GM12878 (cell line): ENCODE results near the gene LHFPL5. TPM values are rescaled to one million over a fixed set of nuclear protein-coding genes. Genes with fewer than 3 reads are reported as not detected.

Experiments
- ATAC-seq: fragments of 200-7000 bp; cut with Tn5 transposase; 3 replicates; pipeline ENCODE4 v1.9.1; 2020; ENCODE audit warnings: mild to moderate bottlenecking, moderate library complexity
- Bru-seq: library from RNA; stranded (reverse); fragments of 400-500 nt; gene quantifications from one replicate; lab custom pipeline; 2021; lab: Mats Ljungman, UMichigan
- BruChase-seq, 2 experiments: library from RNA; stranded (reverse); fragments of 400-500 nt; gene quantifications; one replicate each; lab custom pipeline; 2021; lab: Mats Ljungman, UMichigan
- BruUV-seq: library from RNA; stranded (reverse); fragments of 400-500 nt; replicated peaks from 2 replicates; lab custom pipeline; 2021; lab: Mats Ljungman, UMichigan
- CTCF ChIA-PET: fragments of 300-600 bp; sonication (Branson Sonifier 250); formaldehyde crosslinking; extraction: SDS; loops from one replicate; lab custom pipeline; 2021; ENCODE audit warnings: inconsistent platforms; lab: Yijun Ruan, JAX
- POLR2A ChIA-PET: fragments of 350-600 bp; formaldehyde crosslinking; extraction: SDS; loops from one replicate; lab custom pipeline; 2021; ENCODE audit warnings: inconsistent platforms; lab: Charles Lee
- RAD21 ChIA-PET: fragments of 300-600 bp; sonication (Branson Sonifier 250); formaldehyde crosslinking; loops from one replicate; lab custom pipeline; 2023; ENCODE audit warnings: antibody characterized with exemption; ENCODE audit not compliant: unreplicated experiment; lab: Charles Lee
- SMC1A ChIA-PET: fragments of 300-600 bp; sonication (Branson Sonifier 250); formaldehyde crosslinking; loops from one replicate; lab custom pipeline; 2023; ENCODE audit not compliant: unreplicated experiment, uncharacterized antibody; lab: Charles Lee
- DNase-seq: peaks from one replicate; pipeline ENCODE4 v3.0.0-alpha.2; 2011; ENCODE audit warnings: low read depth, low spot score
- FAIRE-seq: peaks from 3 replicates; lab custom pipeline; 2011; peaks lifted over from hg19 to GRCh38; lab: Jason Lieb, UNC
- H2AFZ ChIP-seq: 2 replicates; pipeline ENCODE4 v1.6.0; 2011; ENCODE audit warnings: low read depth, low read length, control low read depth; ENCODE audit not compliant: control insufficient read depth
- H3K27ac ChIP-seq: 2 replicates; pipeline ENCODE4 v1.5.1; 2011; ENCODE audit warnings: control low read depth; ENCODE audit not compliant: control insufficient read depth, insufficient read depth
- H3K27me3 ChIP-seq, 2 experiments: replicated peaks in 1 of 2; 2 replicates each; pipeline versions ENCODE4 v1.6.0 to v1.6.1; 2011; ENCODE audit warnings: low read length in 1 of 2; ENCODE audit not compliant: control insufficient read depth in 2 of 2, insufficient read depth in 2 of 2
- H3K36me3 ChIP-seq, 2 experiments: 2 replicates each; pipeline ENCODE4 v1.5.1; 2011; ENCODE audit warnings: low read length in 1 of 2; ENCODE audit not compliant: control insufficient read depth in 2 of 2, insufficient read depth in 2 of 2
- H3K4me1 ChIP-seq: 2 replicates; pipeline ENCODE4 v1.6.1; 2011; ENCODE audit warnings: mild to moderate bottlenecking, low read length, moderate library complexity, mixed read lengths; ENCODE audit not compliant: control insufficient read depth, insufficient read depth
- H3K4me2 ChIP-seq: 2 replicates; pipeline ENCODE4 v1.6.0; 2011; ENCODE audit warnings: control low read depth; ENCODE audit not compliant: control insufficient read depth, insufficient read depth
- H3K4me3 ChIP-seq: fragments of 200-600 bp; sonication (generic); 2 replicates; pipeline ENCODE4 v1.5.1; 2016
- H3K79me2 ChIP-seq: 2 replicates; pipeline ENCODE4 v1.6.0; 2011; ENCODE audit warnings: low read length; ENCODE audit not compliant: control insufficient read depth, insufficient read depth
- H3K9ac ChIP-seq: 2 replicates; pipeline ENCODE4 v1.8.0; 2011; ENCODE audit warnings: low read length, control low read depth, mixed read lengths; ENCODE audit not compliant: control insufficient read depth, insufficient read depth
- H3K9me3 ChIP-seq: replicated peaks from 3 replicates; pipeline ENCODE4 v1.5.1; 2011; ENCODE audit warnings: mild to moderate bottlenecking, low read length; ENCODE audit not compliant: control insufficient read depth, insufficient read depth
- H4K20me1 ChIP-seq: 2 replicates; pipeline ENCODE4 v1.6.0; 2011; ENCODE audit not compliant: control insufficient read depth, insufficient read depth
- WGBS: methylation state at CpG from one replicate; pipeline ENCODE4 v1.1.6; 2016; ENCODE audit warnings: low lambda C conversion rate; ENCODE audit not compliant: insufficient replicate concordance, insufficient coverage; ENCODE audit errors: missing lambda C conversion rate; 5-methylcytosine and 5-hydroxymethylcytosine counted together
- in situ Hi-C: fragments of 300-500 bp; cut with MboI; formaldehyde crosslinking; loops from 9 replicates; pipeline ENCODE4 v1.14.3; 2018; ENCODE audit warnings: mixed read lengths
- intact Hi-C: fragments of 100-400 bp; cut with micrococcal nuclease; formaldehyde crosslinking; loops from one replicate; pipeline ENCODE4 v1.14.2; 2022; ENCODE audit not compliant: unreplicated experiment
- long read RNA-seq, 2 experiments: library from polyadenylated mRNA; unstranded; transcript quantifications; one replicate each; pipeline ENCODE4 v2.0.0, GENCODE V29; 2019 to 2020
- polyA minus RNA-seq, 3 experiments: library from RNA; depleted of rRNA, polyadenylated mRNA; stranded (reverse); fragments of >200 nt; gene quantifications; 2 replicates each; pipeline ENCODE4 v1.2.3, GENCODE V29; 2011
- polyA plus RNA-seq, 11 experiments: library from polyadenylated mRNA; depleted of rRNA in 4 of 11; unstranded in 6 of 11; stranded (reverse) in 5 of 11; fragments of >200 nt; fragmentation: Nextera tagmentation in 4 of 11; fragmentation: Illumina TruSeq in 1 of 11; extraction: Ambion mirVana in 4 of 11; extraction: Trizol in 1 of 11; gene quantifications; 1 replicate in 1 of 11; 2 replicates in 10 of 11; pipeline versions ENCODE4 v1.2.1 to v1.2.3, GENCODE V29; 2011 to 2016; ENCODE audit warnings: inconsistent platforms in 2 of 11, missing spikeins in 2 of 11, low read depth in 1 of 11
- total RNA-seq, 4 experiments: library from RNA; depleted of rRNA in 3 of 4; stranded (reverse); fragments of >200 nt in 3 of 4; fragmentation: Illumina TruSeq in 1 of 4; extraction: Trizol in 1 of 4; gene quantifications; 2 replicates each; pipeline versions ENCODE4 v1.2.1 to v1.2.3, GENCODE V29; 2013 to 2021
- TF ChIP-seq, protein P1 (sequence below): IDR thresholded peaks from 2 replicates; pipeline ENCODE4 v1.6.1; 2012; ENCODE audit warnings: mild to moderate bottlenecking, low read depth, low read length
- TF ChIP-seq, protein P2 (sequence below): IDR thresholded peaks from 2 replicates; pipeline ENCODE4 v1.6.1; 2011; ENCODE audit warnings: low read depth, mild to moderate bottlenecking, low read length, moderate library complexity, borderline replicate concordance; ENCODE audit errors: extremely low read depth

LHFPL5 gene
- not detected in 2 replicates for total RNA-seq (2013; cell fraction: nucleolus; rRNA removed)
- total RNA-seq (2014; rRNA removed) (0.11 TPM in 1 of 2 replicates, not detected in the other), total RNA-seq (2014; rRNA removed; fragmentation: Illumina TruSeq; extraction: Trizol) (not detected in 2 replicates), total RNA-seq (2021) (not detected in 2 replicates), polyA plus RNA-seq (2011; rRNA removed) (not detected in 2 replicates), polyA plus RNA-seq (2014; fragmentation: Illumina TruSeq; extraction: Trizol) (not detected in 2 replicates), polyA plus RNA-seq (2014; fragmentation: Nextera tagmentation; extraction: Ambion mirVana) (not detected), polyA plus RNA-seq (2014; rRNA removed) (not detected in 2 replicates), polyA plus RNA-seq (2016; fragmentation: Nextera tagmentation; extraction: Ambion mirVana) (not detected), polyA minus RNA-seq (2011; rRNA and poly(A)+ RNA removed) (not detected in 2 replicates), Bru-seq, nascent RNA (percentile 10 among the genes with signal in this experiment), BruChase-seq, experiment 1, labeled RNA remaining after a 6-hour chase (not detected), BruChase-seq, experiment 2, labeled RNA remaining after a 2-hour chase (not detected)
- not detected for polyA plus RNA-seq (2011; ENCODE audit: low read depth)
- not detected in 2 replicates for polyA plus RNA-seq (2011; cell fraction: cytosol; rRNA removed)
- polyA plus RNA-seq (2011; cell fraction: nucleus; rRNA removed), result not detected in 2 replicates
- polyA plus RNA-seq (2012), result not detected in 2 replicates
- polyA minus RNA-seq (2011; cell fraction: cytosol; rRNA and poly(A)+ RNA removed), result not detected in 2 replicates
- not detected in 2 replicates for polyA minus RNA-seq (2011; cell fraction: nucleus; rRNA and poly(A)+ RNA removed)
- long read RNA-seq, experiment 1, result 0 reads
- long read RNA-seq, experiment 2, partial matches to known transcripts, result 0 of 7 reads
- long read RNA-seq, experiment 2, other reads (novel, unspliced or antisense), result 7 of 7 reads

DNA sequence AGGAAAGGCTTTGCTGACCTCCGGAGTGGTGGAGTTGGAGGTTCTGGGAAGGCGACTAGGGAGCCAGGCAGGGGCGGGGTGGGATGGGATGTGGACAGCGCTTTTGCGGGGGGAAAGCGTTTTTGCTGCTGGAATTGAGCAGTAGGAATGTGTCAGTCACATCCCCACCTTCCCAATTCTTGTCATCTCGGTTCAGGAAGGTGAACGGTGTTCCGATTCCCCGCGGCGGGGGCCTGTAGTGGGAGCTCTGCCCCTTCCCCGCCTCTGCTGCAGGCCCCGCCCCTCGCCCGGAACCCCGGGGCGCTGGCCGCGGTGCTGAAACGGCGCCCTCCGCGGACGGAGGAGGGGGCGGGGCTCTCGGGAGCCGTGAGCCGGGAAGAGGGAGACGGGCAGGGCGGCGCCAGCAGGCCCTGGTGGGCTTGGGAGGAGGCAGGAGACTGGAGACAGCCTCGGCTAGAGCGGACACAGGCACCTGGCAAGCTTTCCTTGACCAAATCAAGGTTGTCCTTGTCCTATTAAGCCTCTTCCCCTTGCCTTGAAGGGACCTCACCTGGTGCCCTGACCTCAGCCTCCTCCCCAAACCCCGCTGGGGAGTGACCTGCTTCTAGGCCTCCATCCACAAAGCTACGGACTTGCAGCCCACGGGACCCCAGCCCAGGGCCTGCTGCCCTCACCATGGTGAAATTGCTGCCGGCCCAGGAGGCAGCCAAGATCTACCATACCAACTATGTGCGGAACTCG lies at the start of gene LHFPL5:
Gene LHFPL5 (plus strand): TSS at position 357 of the 741 bp plus-strand sequence. CDS start 319 bp downstream, at position 676.
- in situ Hi-C loops, result no loop called here
- no peaks in the 10 kb centered on the region for H3K36me3 ChIP-seq
- ChIA-PET POLR2A (no interaction called here), RAD21 (no interaction called here), CTCF (no interaction called here), SMC1A (interaction anchor here (1.1 kb wide), 1 partner anchor 8 kb away, joined by 3 read pairs; the partner anchor contains the start of gene CLPS)
- ATAC-seq (peak; percentile 76), DNase-seq (no peak), FAIRE-seq (no peak)
- no peak within 1 kb of the TSS for H3K9ac ChIP-seq
- H3K4me3 ChIP-seq, result no peak within 1 kb of the TSS
- H3K4me2 ChIP-seq, result 0 out of 2 replicates have a peak within 1 kb of the TSS, but pooled peaks have one; percentile 9
- H3K27ac ChIP-seq, result no peak within 1 kb of the TSS
- intact Hi-C loops, result no loop called here
- H3K4me1 ChIP-seq, result no peaks in the 10 kb centered on the region
- TF ChIP-seq, protein P1, sequence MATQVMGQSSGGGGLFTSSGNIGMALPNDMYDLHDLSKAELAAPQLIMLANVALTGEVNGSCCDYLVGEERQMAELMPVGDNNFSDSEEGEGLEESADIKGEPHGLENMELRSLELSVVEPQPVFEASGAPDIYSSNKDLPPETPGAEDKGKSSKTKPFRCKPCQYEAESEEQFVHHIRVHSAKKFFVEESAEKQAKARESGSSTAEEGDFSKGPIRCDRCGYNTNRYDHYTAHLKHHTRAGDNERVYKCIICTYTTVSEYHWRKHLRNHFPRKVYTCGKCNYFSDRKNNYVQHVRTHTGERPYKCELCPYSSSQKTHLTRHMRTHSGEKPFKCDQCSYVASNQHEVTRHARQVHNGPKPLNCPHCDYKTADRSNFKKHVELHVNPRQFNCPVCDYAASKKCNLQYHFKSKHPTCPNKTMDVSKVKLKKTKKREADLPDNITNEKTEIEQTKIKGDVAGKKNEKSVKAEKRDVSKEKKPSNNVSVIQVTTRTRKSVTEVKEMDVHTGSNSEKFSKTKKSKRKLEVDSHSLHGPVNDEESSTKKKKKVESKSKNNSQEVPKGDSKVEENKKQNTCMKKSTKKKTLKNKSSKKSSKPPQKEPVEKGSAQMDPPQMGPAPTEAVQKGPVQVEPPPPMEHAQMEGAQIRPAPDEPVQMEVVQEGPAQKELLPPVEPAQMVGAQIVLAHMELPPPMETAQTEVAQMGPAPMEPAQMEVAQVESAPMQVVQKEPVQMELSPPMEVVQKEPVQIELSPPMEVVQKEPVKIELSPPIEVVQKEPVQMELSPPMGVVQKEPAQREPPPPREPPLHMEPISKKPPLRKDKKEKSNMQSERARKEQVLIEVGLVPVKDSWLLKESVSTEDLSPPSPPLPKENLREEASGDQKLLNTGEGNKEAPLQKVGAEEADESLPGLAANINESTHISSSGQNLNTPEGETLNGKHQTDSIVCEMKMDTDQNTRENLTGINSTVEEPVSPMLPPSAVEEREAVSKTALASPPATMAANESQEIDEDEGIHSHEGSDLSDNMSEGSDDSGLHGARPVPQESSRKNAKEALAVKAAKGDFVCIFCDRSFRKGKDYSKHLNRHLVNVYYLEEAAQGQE, result peak; percentile 97
- TF ChIP-seq, protein P2, sequence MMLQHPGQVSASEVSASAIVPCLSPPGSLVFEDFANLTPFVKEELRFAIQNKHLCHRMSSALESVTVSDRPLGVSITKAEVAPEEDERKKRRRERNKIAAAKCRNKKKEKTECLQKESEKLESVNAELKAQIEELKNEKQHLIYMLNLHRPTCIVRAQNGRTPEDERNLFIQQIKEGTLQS, result no peak
- no peak within 1 kb of the TSS for H2AFZ ChIP-seq
- no peaks in the 10 kb centered on the region for H3K27me3 ChIP-seq
- H3K79me2 ChIP-seq, result no peaks in the 10 kb centered on the region
- H4K20me1 ChIP-seq, result no peaks in the 10 kb centered on the region
- WGBS, result 17% methylated on average over 40 of the region's 40 CpGs
- H3K9me3 ChIP-seq, result no peaks in the 10 kb centered on the region
- no TSS peak for BruUV-seq
